Chondrocyte (in vitro differentiated cells): ENCODE results near the gene GAPT. TPM values are rescaled to one million over a fixed set of nuclear protein-coding genes. Genes with fewer than 3 reads are reported as not detected.

Experiments used
- DNase-seq: peaks from one replicate; pipeline ENCODE4 v3.0.0; 2021; ENCODE audit warnings: mixed read lengths, low spot score
- H3K27ac Mint-ChIP-seq: one replicate; pipeline ENCODE4 v1.8.0; 2021; ENCODE audit warnings: mild to moderate bottlenecking, moderate library complexity, mixed read lengths; ENCODE audit not compliant: unreplicated experiment
- H3K27me3 Mint-ChIP-seq: 2 replicates; pipeline ENCODE4 v1.8.0; 2021; ENCODE audit warnings: low read depth, mixed read lengths
- H3K36me3 Mint-ChIP-seq: 2 replicates; pipeline ENCODE4 v1.8.0; 2021; ENCODE audit warnings: low read depth, mixed read lengths
- H3K4me1 Mint-ChIP-seq: 2 replicates; pipeline ENCODE4 v1.8.0; 2021; ENCODE audit warnings: low read depth, mild to moderate bottlenecking, mixed read lengths
- H3K4me3 Mint-ChIP-seq: one replicate; pipeline ENCODE4 v1.8.0; 2021; ENCODE audit warnings: mild to moderate bottlenecking, moderate library complexity, mixed read lengths; ENCODE audit not compliant: unreplicated experiment
- H3K9me3 Mint-ChIP-seq: 2 replicates; pipeline ENCODE4 v1.8.0; 2021; ENCODE audit warnings: low read depth, mixed read lengths
- CTCF ChIP-seq: fragments of 200-600 bp; sonication (generic); IDR thresholded peaks from 2 replicates; pipeline ENCODE4 v1.5.0; 2021; ENCODE audit warnings: antibody characterized with exemption, mild to moderate bottlenecking, moderate library complexity
- total RNA-seq: library from RNA; stranded (reverse); gene quantifications from 3 replicates; pipeline ENCODE4 v1.2.1, GENCODE V29; 2021

Gene GAPT
- total RNA-seq, 1 donor from 2014 or later, result not detected

DNA sequence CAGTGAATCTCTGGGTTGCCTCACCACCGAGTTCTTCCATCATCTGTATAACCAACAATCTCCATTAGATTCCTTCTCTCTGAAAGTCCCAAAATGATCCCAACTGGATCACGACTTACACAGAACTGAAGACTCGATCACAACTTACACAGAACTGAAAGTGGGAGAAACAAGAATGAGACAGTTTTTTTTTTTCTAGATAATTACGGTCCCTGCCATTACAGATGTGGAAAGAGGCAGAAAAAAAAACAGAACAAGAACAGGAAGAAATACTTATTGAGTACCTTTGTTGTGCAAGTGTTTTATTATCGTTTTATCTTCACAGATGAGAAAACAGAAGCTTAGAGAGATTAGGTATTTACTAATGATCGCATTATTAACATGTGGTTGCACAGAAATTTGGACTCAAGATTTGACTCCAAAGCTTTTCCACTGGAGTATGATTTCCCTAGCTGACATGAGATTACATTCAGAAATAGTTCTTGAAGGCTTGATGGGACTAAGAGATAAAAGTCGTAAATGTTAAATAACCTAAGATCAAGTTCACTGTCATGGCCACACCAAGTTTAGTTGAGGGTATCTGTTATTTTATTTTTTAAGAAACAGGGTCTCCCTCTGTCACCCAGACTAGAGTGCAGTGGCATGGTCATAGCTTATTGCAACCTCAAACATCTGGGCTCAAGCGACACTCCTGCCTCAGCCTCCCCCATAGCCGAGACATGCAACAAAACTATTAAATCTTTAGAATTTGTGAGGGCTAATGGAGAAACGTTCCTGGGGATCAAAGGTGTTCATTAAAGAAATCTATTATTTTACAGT lies 40.2 kb upstream of the GAPT start:
- Mint-ChIP-seq H3K27me3 (no peaks in the 10 kb centered on the region), H3K36me3 (peaks cover 24% of the 10 kb centered on the region), H3K4me3 (no peak overlapping the region), H3K9me3 (peaks cover under 1% of the 10 kb centered on the region), H3K27ac (no peak overlapping the region), H3K4me1 (peaks cover 38% of the 10 kb centered on the region)
- no peak for DNase-seq
- TF ChIP-seq CTCF, result no peak

- no peak overlapping the region for H3K4me3 Mint-ChIP-seq
- H3K9me3 Mint-ChIP-seq, result no peaks in the 10 kb centered on the region
- H3K4me1 Mint-ChIP-seq, result peaks cover 44% of the 10 kb centered on the region
- DNase-seq, result no peak
- peaks cover 28% of the 10 kb centered on the region for H3K36me3 Mint-ChIP-seq
- TF ChIP-seq CTCF, result no peak
- H3K27me3 Mint-ChIP-seq, result no peaks in the 10 kb centered on the region
- H3K27ac Mint-ChIP-seq, result peak overlapping the region; percentile 6
Observed at GRCh38 chr5:58451732-58452565, 39.3 kb upstream of the GAPT start.

- DNase-seq, result no peak
- TF ChIP-seq CTCF, result no peak
- Mint-ChIP-seq H3K4me3 (no peak overlapping the region), H3K4me1 (peaks cover 52% of the 10 kb centered on the region), H3K27ac (peak overlapping the region; percentile 6), H3K9me3 (no peaks in the 10 kb centered on the region), H3K36me3 (peaks cover 35% of the 10 kb centered on the region), H3K27me3 (no peaks in the 10 kb centered on the region)
Observed at GRCh38 chr5:58452566-58453258, 38.5 kb upstream of the GAPT start.

DNA sequence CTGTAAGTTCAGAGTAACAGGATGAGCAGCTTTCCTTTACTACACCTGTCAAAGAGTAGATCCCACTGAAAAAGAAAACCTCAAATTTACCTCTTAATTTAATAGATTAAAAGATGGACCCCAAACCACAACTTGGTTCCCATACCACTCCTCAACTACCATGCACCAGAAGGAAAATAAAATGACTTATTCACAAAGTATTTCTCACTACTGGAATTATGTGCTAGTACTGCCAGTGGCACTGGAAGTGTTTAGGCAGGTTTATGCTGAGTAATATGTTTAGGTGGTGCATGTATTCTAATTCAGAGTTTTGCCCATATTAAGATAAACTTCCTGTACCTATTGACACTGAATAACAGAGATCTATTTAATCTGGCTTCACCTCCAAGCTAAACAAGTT lies 37.9 kb upstream of the GAPT start:
- no peak for DNase-seq
- Mint-ChIP-seq H3K4me3 (no peak overlapping the region), H3K27me3 (no peaks in the 10 kb centered on the region), H3K36me3 (peaks cover 40% of the 10 kb centered on the region), H3K4me1 (peaks cover 58% of the 10 kb centered on the region), H3K9me3 (no peaks in the 10 kb centered on the region), H3K27ac (no peak overlapping the region)
- no peak for TF ChIP-seq CTCF

GRCh38 chr5:58454025-58454424 lies 37.2 kb upstream of the GAPT start:
- no peaks in the 10 kb centered on the region for H3K9me3 Mint-ChIP-seq
- no peaks in the 10 kb centered on the region for H3K27me3 Mint-ChIP-seq
- no peak for DNase-seq
- peaks cover 63% of the 10 kb centered on the region for H3K4me1 Mint-ChIP-seq
- H3K36me3 Mint-ChIP-seq, result peaks cover 41% of the 10 kb centered on the region
- no peak for TF ChIP-seq CTCF
- no peak overlapping the region for H3K4me3 Mint-ChIP-seq
- no peak overlapping the region for H3K27ac Mint-ChIP-seq
